HepG2 (cell line): ENCODE results near the gene GJA5. TPM values are rescaled to one million over a fixed set of nuclear protein-coding genes. Genes with fewer than 3 reads are reported as not detected.

Experiments
- CCDC6 ChIP-seq: sonication (generic); formaldehyde crosslinking; IDR thresholded peaks from 2 replicates; pipeline ENCODE4 v1.8.1; 2022; ENCODE audit warnings: mild to moderate bottlenecking, missing genetic modification reagents, moderate library complexity
- DMAP1 ChIP-seq: IDR thresholded peaks from 2 replicates; pipeline ENCODE4 v1.6.1; 2016
- JARID2 ChIP-seq: sonication (generic); formaldehyde crosslinking; IDR thresholded peaks from 2 replicates; pipeline ENCODE4 v1.8.1; 2023; ENCODE audit warnings: missing genetic modification reagents, inconsistent platforms; ENCODE audit not compliant: insufficient replicate concordance
- MAFK ChIP-seq, 2 experiments: IDR thresholded peaks in 1 of 2; conservative IDR thresholded peaks in 1 of 2; 2 replicates each; pipeline ENCODE4 v1.6.1; 2011; ENCODE audit warnings: improper control_type of control experiment in 2 of 2, low read length in 2 of 2
- MEIS2 ChIP-seq: sonication (generic); formaldehyde crosslinking; IDR thresholded peaks from 2 replicates; pipeline ENCODE4 v1.9.0; 2021; ENCODE audit warnings: mild to moderate bottlenecking, missing genetic modification reagents
- NPAS2 ChIP-seq: sonication (generic); formaldehyde crosslinking; IDR thresholded peaks from 2 replicates; pipeline ENCODE4 v1.8.0; 2022; ENCODE audit warnings: mild to moderate bottlenecking, missing genetic modification reagents, borderline replicate concordance
- REL ChIP-seq: sonication (generic); formaldehyde crosslinking; conservative IDR thresholded peaks from 2 replicates; pipeline ENCODE4 v1.8.0; 2022; ENCODE audit warnings: mild to moderate bottlenecking, missing genetic modification reagents, moderate library complexity
- SOX6 ChIP-seq, 2 experiments: fragments of 450-650 bp in 1 of 2; sonication (generic) in 1 of 2; formaldehyde crosslinking in 1 of 2; IDR thresholded peaks; 2 replicates each; pipeline versions ENCODE4 v1.4.0 to v1.6.1; 2017 to 2020; ENCODE audit warnings: antibody characterized with exemption in 1 of 2, mild to moderate bottlenecking in 1 of 2, missing genetic modification reagents in 1 of 2
- TBX2 ChIP-seq: sonication (generic); formaldehyde crosslinking; IDR thresholded peaks from 2 replicates; pipeline ENCODE4 v1.5.0; 2020; ENCODE audit warnings: missing genetic modification reagents, mild to moderate bottlenecking, borderline replicate concordance
- XRCC5 ChIP-seq: fragments of 200-400 bp; formaldehyde crosslinking; optimal IDR thresholded peaks from 2 replicates; pipeline ENCODE3; 2017; ENCODE audit warnings: mild to moderate bottlenecking, low read length
- ZNF350 ChIP-seq: sonication (generic); formaldehyde crosslinking; IDR thresholded peaks from 2 replicates; pipeline ENCODE4 v1.4.0; 2020; ENCODE audit warnings: mild to moderate bottlenecking, low read depth, missing genetic modification reagents, borderline replicate concordance
- ZNF431 ChIP-seq: sonication (generic); formaldehyde crosslinking; IDR thresholded peaks from 2 replicates; pipeline ENCODE4 v1.9.0; 2022; ENCODE audit warnings: missing genetic modification reagents, low read depth, mild to moderate bottlenecking, borderline replicate concordance
- ZSCAN25 ChIP-seq: sonication (generic); formaldehyde crosslinking; IDR thresholded peaks from 2 replicates; pipeline ENCODE4 v1.8.0; 2022; ENCODE audit warnings: mild to moderate bottlenecking, missing genetic modification reagents
- polyA plus RNA-seq, 8 experiments: library from polyadenylated mRNA; depleted of rRNA in 3 of 8; stranded (reverse) in 7 of 8; unstranded in 1 of 8; fragments of >200 nt; fragmentation: Illumina TruSeq in 4 of 8; extraction: Trizol in 4 of 8; gene quantifications; 2 replicates each; pipeline versions ENCODE4 v1.2.1 to v1.2.3, GENCODE V29; 2011 to 2016; ENCODE audit warnings: low read depth in 4 of 8, missing spikeins in 1 of 8, mixed read lengths in 1 of 8; ENCODE audit not compliant: insufficient read depth in 1 of 8
- total RNA-seq, 5 experiments: library from RNA; depleted of rRNA; stranded (reverse); fragments of >200 nt; fragmentation: Illumina TruSeq; extraction: Trizol; gene quantifications; 2 replicates each; pipeline ENCODE4 v1.2.3, GENCODE V29; 2016; ENCODE audit warnings: low read depth in 1 of 5
- TF ChIP-seq, protein P1 (sequence below): sonication (generic); formaldehyde crosslinking; IDR thresholded peaks from 2 replicates; pipeline ENCODE4 v1.8.0; 2022; ENCODE audit warnings: missing genetic modification reagents, mild to moderate bottlenecking, borderline replicate concordance
- TF ChIP-seq, protein P2 (sequence below): sonication (generic); formaldehyde crosslinking; IDR thresholded peaks from 2 replicates; pipeline ENCODE4 v1.5.1; 2020; ENCODE audit warnings: mild to moderate bottlenecking, missing genetic modification reagents, moderate library complexity
- TF ChIP-seq, protein P3 (sequence below): sonication (generic); formaldehyde crosslinking; IDR thresholded peaks from 2 replicates; pipeline ENCODE4 v1.5.1; 2020; ENCODE audit warnings: mild to moderate bottlenecking, missing genetic modification reagents, borderline replicate concordance

The GJA5 gene
- total and polyA plus RNA-seq, 2 of the 13 experiments (the other 11 are each of a cell fraction or from before 2014, with no cell fraction given) = not detected

DNA sequence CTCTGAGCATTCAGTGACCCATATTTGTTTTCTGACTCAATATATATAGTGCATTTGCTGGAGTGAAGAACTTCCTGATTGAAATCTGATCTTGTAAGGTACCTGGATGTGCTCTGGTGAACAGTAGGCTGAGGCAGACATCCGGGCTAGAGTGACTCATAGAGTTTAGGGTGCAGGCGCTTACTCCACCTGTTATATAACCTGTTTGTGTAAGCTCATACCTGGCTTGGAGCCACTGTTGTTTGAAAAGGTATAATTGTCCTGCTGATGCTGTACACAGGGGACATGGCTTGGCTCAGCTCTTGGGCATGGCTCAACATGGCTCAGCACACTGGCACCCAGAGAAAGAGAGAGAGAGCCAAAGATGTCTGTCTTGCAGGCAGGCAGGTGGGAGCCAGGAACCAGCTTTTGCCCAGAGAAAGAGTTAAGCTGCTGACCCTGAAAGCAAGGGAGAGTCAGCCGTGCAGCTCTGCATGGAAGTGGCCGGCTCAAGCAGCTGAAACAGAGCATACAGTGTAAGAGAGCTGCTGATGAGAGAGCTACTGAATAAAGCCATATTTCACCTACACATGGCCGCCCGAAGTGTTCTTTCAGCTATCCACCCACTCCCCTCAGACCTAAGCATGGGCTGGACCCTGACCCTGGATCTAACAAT lies 43.2 kb downstream of the GJA5 start (continued):
- TF ChIP-seq SOX6 (IDR thresholded peaks at IDR 0.05) (no peak), SOX6 (CRISPR knock-in tag; IDR thresholded peaks at IDR 0.05) (peak; percentile 94), JARID2 (no peak), TBX2 (CRISPR knock-in tag) (peak; percentile 22; the same call in 1 of the 2 replicates), MEIS2 (no peak), ZNF350 (CRISPR knock-in tag) (0 out of 2 replicates have a peak, but pooled peaks have one; percentile 31), ZSCAN25 (no peak), MAFK (conservative IDR thresholded peaks at IDR 0.05 in 1 of 2, IDR thresholded peaks at IDR 0.05 in 1 of 2; ENCODE audit: low read length in 2 of 2) (no peak), NPAS2 (CRISPR knock-in tag) (no peak), CCDC6 (no peak), ZNF431 (CRISPR knock-in tag) (no peak), REL (CRISPR knock-in tag) (no peak), XRCC5 (no peak), DMAP1 (no peak; the same call in 1 of the 2 replicates)
- TF ChIP-seq, protein P1, sequence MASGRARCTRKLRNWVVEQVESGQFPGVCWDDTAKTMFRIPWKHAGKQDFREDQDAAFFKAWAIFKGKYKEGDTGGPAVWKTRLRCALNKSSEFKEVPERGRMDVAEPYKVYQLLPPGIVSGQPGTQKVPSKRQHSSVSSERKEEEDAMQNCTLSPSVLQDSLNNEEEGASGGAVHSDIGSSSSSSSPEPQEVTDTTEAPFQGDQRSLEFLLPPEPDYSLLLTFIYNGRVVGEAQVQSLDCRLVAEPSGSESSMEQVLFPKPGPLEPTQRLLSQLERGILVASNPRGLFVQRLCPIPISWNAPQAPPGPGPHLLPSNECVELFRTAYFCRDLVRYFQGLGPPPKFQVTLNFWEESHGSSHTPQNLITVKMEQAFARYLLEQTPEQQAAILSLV (CRISPR knock-in tag) = no peak
- TF ChIP-seq, protein P2, sequence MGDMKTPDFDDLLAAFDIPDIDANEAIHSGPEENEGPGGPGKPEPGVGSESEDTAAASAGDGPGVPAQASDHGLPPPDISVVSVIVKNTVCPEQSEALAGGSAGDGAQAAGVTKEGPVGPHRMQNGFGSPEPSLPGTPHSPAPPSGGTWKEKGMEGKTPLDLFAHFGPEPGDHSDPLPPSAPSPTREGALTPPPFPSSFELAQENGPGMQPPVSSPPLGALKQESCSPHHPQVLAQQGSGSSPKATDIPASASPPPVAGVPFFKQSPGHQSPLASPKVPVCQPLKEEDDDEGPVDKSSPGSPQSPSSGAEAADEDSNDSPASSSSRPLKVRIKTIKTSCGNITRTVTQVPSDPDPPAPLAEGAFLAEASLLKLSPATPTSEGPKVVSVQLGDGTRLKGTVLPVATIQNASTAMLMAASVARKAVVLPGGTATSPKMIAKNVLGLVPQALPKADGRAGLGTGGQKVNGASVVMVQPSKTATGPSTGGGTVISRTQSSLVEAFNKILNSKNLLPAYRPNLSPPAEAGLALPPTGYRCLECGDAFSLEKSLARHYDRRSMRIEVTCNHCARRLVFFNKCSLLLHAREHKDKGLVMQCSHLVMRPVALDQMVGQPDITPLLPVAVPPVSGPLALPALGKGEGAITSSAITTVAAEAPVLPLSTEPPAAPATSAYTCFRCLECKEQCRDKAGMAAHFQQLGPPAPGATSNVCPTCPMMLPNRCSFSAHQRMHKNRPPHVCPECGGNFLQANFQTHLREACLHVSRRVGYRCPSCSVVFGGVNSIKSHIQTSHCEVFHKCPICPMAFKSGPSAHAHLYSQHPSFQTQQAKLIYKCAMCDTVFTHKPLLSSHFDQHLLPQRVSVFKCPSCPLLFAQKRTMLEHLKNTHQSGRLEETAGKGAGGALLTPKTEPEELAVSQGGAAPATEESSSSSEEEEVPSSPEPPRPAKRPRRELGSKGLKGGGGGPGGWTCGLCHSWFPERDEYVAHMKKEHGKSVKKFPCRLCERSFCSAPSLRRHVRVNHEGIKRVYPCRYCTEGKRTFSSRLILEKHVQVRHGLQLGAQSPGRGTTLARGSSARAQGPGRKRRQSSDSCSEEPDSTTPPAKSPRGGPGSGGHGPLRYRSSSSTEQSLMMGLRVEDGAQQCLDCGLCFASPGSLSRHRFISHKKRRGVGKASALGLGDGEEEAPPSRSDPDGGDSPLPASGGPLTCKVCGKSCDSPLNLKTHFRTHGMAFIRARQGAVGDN (CRISPR knock-in tag) = 0 out of 2 replicates have a peak, but pooled peaks have one; percentile 17
- TF ChIP-seq, protein P3, sequence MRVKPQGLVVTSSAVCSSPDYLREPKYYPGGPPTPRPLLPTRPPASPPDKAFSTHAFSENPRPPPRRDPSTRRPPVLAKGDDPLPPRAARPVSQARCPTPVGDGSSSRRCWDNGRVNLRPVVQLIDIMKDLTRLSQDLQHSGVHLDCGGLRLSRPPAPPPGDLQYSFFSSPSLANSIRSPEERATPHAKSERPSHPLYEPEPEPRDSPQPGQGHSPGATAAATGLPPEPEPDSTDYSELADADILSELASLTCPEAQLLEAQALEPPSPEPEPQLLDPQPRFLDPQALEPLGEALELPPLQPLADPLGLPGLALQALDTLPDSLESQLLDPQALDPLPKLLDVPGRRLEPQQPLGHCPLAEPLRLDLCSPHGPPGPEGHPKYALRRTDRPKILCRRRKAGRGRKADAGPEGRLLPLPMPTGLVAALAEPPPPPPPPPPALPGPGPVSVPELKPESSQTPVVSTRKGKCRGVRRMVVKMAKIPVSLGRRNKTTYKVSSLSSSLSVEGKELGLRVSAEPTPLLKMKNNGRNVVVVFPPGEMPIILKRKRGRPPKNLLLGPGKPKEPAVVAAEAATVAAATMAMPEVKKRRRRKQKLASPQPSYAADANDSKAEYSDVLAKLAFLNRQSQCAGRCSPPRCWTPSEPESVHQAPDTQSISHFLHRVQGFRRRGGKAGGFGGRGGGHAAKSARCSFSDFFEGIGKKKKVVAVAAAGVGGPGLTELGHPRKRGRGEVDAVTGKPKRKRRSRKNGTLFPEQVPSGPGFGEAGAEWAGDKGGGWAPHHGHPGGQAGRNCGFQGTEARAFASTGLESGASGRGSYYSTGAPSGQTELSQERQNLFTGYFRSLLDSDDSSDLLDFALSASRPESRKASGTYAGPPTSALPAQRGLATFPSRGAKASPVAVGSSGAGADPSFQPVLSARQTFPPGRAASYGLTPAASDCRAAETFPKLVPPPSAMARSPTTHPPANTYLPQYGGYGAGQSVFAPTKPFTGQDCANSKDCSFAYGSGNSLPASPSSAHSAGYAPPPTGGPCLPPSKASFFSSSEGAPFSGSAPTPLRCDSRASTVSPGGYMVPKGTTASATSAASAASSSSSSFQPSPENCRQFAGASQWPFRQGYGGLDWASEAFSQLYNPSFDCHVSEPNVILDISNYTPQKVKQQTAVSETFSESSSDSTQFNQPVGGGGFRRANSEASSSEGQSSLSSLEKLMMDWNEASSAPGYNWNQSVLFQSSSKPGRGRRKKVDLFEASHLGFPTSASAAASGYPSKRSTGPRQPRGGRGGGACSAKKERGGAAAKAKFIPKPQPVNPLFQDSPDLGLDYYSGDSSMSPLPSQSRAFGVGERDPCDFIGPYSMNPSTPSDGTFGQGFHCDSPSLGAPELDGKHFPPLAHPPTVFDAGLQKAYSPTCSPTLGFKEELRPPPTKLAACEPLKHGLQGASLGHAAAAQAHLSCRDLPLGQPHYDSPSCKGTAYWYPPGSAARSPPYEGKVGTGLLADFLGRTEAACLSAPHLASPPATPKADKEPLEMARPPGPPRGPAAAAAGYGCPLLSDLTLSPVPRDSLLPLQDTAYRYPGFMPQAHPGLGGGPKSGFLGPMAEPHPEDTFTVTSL = peak; percentile 54; the same call in 1 of the 2 replicates
